ENCODE data around the gene LIMCH1.

The LIMCH1 gene

GRCh38 chr4:41554905-41555304 is 16.9 kb downstream of the LIMCH1 start:
- no peak overlapping the region for H3K27ac ChIP-seq
- H3K4me3 ChIP-seq = no peak overlapping the region

- Histone ChIP-seq H3K27ac (no peak overlapping the region), H3K4me3 (no peak overlapping the region)
Measured at GRCh38 chr4:41556526-41556925, 18.6 kb downstream of the LIMCH1 start.

- Histone ChIP-seq H3K4me3 (no peak overlapping the region), H3K27ac (no peak overlapping the region)
Measured at GRCh38 chr4:41559940-41560516, 22.1 kb downstream of the LIMCH1 start.

GRCh38 chr4:41561244-41561643 is 23.3 kb downstream of the LIMCH1 start:
- no peak overlapping the region for H3K4me3 ChIP-seq
- no peak overlapping the region for H3K27ac ChIP-seq

GRCh38 chr4:41567186-41567585 is 29.2 kb downstream of the LIMCH1 start:
- Histone ChIP-seq H3K27ac (no peak overlapping the region), H3K4me3 (no peak overlapping the region)

GRCh38 chr4:41568363-41568762 is 30.4 kb downstream of the LIMCH1 start:
- no peak overlapping the region for H3K4me3 ChIP-seq
- H3K27ac ChIP-seq = no peak overlapping the region

GRCh38 chr4:41569961-41570360 is 32.0 kb downstream of the LIMCH1 start:
- Histone ChIP-seq H3K27ac (no peak overlapping the region), H3K4me3 (no peak overlapping the region)

GRCh38 chr4:41571422-41571821 is 33.5 kb downstream of the LIMCH1 start:
- Histone ChIP-seq H3K4me3 (no peak overlapping the region), H3K27ac (no peak overlapping the region)

GRCh38 chr4:41572516-41572915 is 34.6 kb downstream of the LIMCH1 start:
- H3K27ac ChIP-seq = no peak overlapping the region

GRCh38 chr4:41572956-41573355 is 35.0 kb downstream of the LIMCH1 start:
- Histone ChIP-seq H3K27ac (no peak overlapping the region), H3K4me3 (no peak overlapping the region)

More at GRCh38 chr4:41572516-41572915, 34.6 kb downstream of the LIMCH1 start:
- no peak overlapping the region for H3K4me3 ChIP-seq

- no peak overlapping the region for H3K4me3 ChIP-seq
- H3K27ac ChIP-seq = no peak overlapping the region
Measured at GRCh38 chr4:41573502-41574001, 35.6 kb downstream of the LIMCH1 start.

- Histone ChIP-seq H3K4me3 (no peak overlapping the region), H3K27ac (no peak overlapping the region)
Measured at GRCh38 chr4:41575207-41575606, 37.2 kb downstream of the LIMCH1 start.

- Histone ChIP-seq H3K27ac (no peak overlapping the region), H3K4me3 (no peak overlapping the region)
Measured at GRCh38 chr4:41575665-41576064, 37.7 kb downstream of the LIMCH1 start.

GRCh38 chr4:41579043-41579442 is 41.1 kb downstream of the LIMCH1 start:
- no peak overlapping the region for H3K27ac ChIP-seq

GRCh38 chr4:41579526-41579925 is 41.6 kb downstream of the LIMCH1 start:
- Histone ChIP-seq H3K27ac (no peak overlapping the region), H3K4me3 (no peak overlapping the region)

More at GRCh38 chr4:41579043-41579442, 41.1 kb downstream of the LIMCH1 start:
- no peak overlapping the region for H3K4me3 ChIP-seq

- Histone ChIP-seq H3K27ac (no peak overlapping the region), H3K4me3 (no peak overlapping the region)
Measured at GRCh38 chr4:41580007-41580406, 42.0 kb downstream of the LIMCH1 start.

- no peak overlapping the region for H3K4me3 ChIP-seq
- no peak overlapping the region for H3K27ac ChIP-seq
Measured at GRCh38 chr4:41586675-41587225, 48.8 kb downstream of the LIMCH1 start.

- no peak overlapping the region for H3K4me3 ChIP-seq
- no peak overlapping the region for H3K27ac ChIP-seq
Measured at GRCh38 chr4:41587286-41587685, 49.3 kb downstream of the LIMCH1 start.

GRCh38 chr4:41590591-41590990 is 52.6 kb downstream of the LIMCH1 start:
- Histone ChIP-seq H3K27ac (no peak overlapping the region), H3K4me3 (no peak overlapping the region)

GRCh38 chr4:41594432-41594831 is 56.5 kb downstream of the LIMCH1 start:
- H3K4me3 ChIP-seq = no peak overlapping the region
- no peak overlapping the region for H3K27ac ChIP-seq

- H3K4me3 ChIP-seq = no peak overlapping the region
Measured at GRCh38 chr4:41597494-41597893, 59.5 kb downstream of the LIMCH1 start.

GRCh38 chr4:41598580-41598979 is 60.6 kb downstream of the LIMCH1 start:
- no peak overlapping the region for H3K27ac ChIP-seq

More at GRCh38 chr4:41597494-41597893, 59.5 kb downstream of the LIMCH1 start:
- H3K27ac ChIP-seq = no peak overlapping the region

More at GRCh38 chr4:41598580-41598979, 60.6 kb downstream of the LIMCH1 start:
- no peak overlapping the region for H3K4me3 ChIP-seq
